ENCODE measurements around the gene ENPP3. TPM values are rescaled to one million over a fixed set of nuclear protein-coding genes. Genes with fewer than 3 reads are reported as not detected.

The ENPP3 gene
- total and polyA plus RNA-seq, 10 of the 15 experiments (the other 5 are each of a cell fraction or from before 2014, with no cell fraction given), result 0.01 TPM; not detected in 9

DNA sequence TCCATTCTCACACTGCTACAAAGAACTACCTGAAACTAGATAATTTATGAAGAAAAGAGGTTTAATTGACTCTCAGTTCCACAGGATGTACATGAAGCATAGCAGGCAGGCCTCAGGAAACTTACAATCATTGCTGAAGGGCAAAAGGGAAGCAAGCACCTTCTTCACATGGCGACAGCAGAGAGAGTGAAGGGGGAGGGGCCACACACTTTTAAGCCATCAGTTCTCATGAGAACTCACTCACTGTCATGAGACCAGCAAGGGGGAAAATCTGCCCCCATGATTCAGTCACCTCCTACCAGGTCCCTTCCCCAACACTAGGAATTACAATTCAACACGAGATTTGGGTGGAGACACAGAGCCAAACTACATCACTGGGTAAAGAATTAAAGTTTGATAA is 158.3 kb downstream of the ENPP3 start:
- Histone ChIP-seq H3K4me2 (ENCODE audit: control insufficient read depth, insufficient read depth) (no peak overlapping the region), H3K27me3 (replicated peaks in 1 of 2; ENCODE audit: control insufficient read depth in 2 of 2, insufficient read depth in 2 of 2, low read length in 1 of 2) (no peaks in the 10 kb centered on the region), H3K79me2 (ENCODE audit: control insufficient read depth, insufficient read depth, low read length) (no peaks in the 10 kb centered on the region), H3K27ac (ENCODE audit: control insufficient read depth, insufficient read depth) (no peak overlapping the region), H4K20me1 (ENCODE audit: control insufficient read depth, insufficient read depth) (no peaks in the 10 kb centered on the region), H3K36me3 (ENCODE audit: control insufficient read depth in 2 of 2, insufficient read depth in 2 of 2, low read length in 1 of 2) (no peaks in the 10 kb centered on the region), H3K4me1 (ENCODE audit: control insufficient read depth, insufficient read depth, low read length) (no peaks in the 10 kb centered on the region), H3K9ac (ENCODE audit: control insufficient read depth, insufficient read depth, low read length) (no peak overlapping the region), H2AFZ (ENCODE audit: control insufficient read depth, low read depth, low read length) (no peak overlapping the region), H3K9me3 (replicated peaks; ENCODE audit: control insufficient read depth, insufficient read depth, low read length) (no peaks in the 10 kb centered on the region), H3K4me3 (no peak overlapping the region)
- no peak for ATAC-seq
- no peak for FAIRE-seq
- in situ Hi-C loops (cut with MboI) (no loop called here), intact Hi-C loops (cut with micrococcal nuclease; ENCODE audit: unreplicated experiment) (no loop called here)
- RAD21 ChIA-PET (ENCODE audit: unreplicated experiment), result no interaction called here
- POLR2A ChIA-PET, result no interaction called here
- CTCF ChIA-PET, result no interaction called here
- TF ChIP-seq PKNOX1 (IDR thresholded peaks at IDR 0.05) (no peak), USF1 (IDR thresholded peaks at IDR 0.05; ENCODE audit: borderline replicate concordance, extremely low read length, insufficient read depth, low read depth, low read length) (no peak), KAT2A (conservative IDR thresholded peaks at IDR 0.05; ENCODE audit: control insufficient read depth, low read depth, low read length) (no peak), PRDM15 (CRISPR knock-in tag; IDR thresholded peaks at IDR 0.05) (no peak), CBX3 (IDR thresholded peaks at IDR 0.05; ENCODE audit: borderline replicate concordance, low read depth) (no peak), ZNF384 (IDR thresholded peaks at IDR 0.05; ENCODE audit: borderline replicate concordance, low read depth, low read length) (no peak), SMARCA5 (IDR thresholded peaks at IDR 0.05) (no peak), YY1 (IDR thresholded peaks at IDR 0.05; ENCODE audit: low read depth, low read length) (no peak), MTA3 (IDR thresholded peaks at IDR 0.05; ENCODE audit: borderline replicate concordance, low read length) (no peak), BACH1 (IDR thresholded peaks at IDR 0.05; ENCODE audit: borderline replicate concordance) (no peak)
- TF ChIP-seq, protein P1, sequence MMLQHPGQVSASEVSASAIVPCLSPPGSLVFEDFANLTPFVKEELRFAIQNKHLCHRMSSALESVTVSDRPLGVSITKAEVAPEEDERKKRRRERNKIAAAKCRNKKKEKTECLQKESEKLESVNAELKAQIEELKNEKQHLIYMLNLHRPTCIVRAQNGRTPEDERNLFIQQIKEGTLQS (IDR thresholded peaks at IDR 0.05; ENCODE audit: borderline replicate concordance, extremely low read depth, low read depth, low read length), result no peak
- TF ChIP-seq, protein P2, sequence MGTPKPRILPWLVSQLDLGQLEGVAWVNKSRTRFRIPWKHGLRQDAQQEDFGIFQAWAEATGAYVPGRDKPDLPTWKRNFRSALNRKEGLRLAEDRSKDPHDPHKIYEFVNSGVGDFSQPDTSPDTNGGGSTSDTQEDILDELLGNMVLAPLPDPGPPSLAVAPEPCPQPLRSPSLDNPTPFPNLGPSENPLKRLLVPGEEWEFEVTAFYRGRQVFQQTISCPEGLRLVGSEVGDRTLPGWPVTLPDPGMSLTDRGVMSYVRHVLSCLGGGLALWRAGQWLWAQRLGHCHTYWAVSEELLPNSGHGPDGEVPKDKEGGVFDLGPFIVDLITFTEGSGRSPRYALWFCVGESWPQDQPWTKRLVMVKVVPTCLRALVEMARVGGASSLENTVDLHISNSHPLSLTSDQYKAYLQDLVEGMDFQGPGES (IDR thresholded peaks at IDR 0.05), result no peak
- TF ChIP-seq, protein P3, sequence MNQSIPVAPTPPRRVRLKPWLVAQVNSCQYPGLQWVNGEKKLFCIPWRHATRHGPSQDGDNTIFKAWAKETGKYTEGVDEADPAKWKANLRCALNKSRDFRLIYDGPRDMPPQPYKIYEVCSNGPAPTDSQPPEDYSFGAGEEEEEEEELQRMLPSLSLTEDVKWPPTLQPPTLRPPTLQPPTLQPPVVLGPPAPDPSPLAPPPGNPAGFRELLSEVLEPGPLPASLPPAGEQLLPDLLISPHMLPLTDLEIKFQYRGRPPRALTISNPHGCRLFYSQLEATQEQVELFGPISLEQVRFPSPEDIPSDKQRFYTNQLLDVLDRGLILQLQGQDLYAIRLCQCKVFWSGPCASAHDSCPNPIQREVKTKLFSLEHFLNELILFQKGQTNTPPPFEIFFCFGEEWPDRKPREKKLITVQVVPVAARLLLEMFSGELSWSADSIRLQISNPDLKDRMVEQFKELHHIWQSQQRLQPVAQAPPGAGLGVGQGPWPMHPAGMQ (IDR thresholded peaks at IDR 0.05; ENCODE audit: borderline replicate concordance), result no peak
- BruUV-seq (replicated peaks), result no TSS peak
- SMC1A ChIA-PET (ENCODE audit: uncharacterized antibody, unreplicated experiment), result no interaction called here
- WGBS (ENCODE audit: insufficient coverage, insufficient replicate concordance, low lambda C conversion rate, missing lambda C conversion rate), result 0% methylated on average over 2 of the region's 2 CpGs
- DNase-seq (ENCODE audit: low read depth, low spot score), result no peak

Measured in GM12878 (cell line).